ENCODE measurements around the gene SRGAP3.
A peak's percentile ranks its signal among the peaks of the same experiment; 100 is the strongest.

Gene SRGAP3

DNA sequence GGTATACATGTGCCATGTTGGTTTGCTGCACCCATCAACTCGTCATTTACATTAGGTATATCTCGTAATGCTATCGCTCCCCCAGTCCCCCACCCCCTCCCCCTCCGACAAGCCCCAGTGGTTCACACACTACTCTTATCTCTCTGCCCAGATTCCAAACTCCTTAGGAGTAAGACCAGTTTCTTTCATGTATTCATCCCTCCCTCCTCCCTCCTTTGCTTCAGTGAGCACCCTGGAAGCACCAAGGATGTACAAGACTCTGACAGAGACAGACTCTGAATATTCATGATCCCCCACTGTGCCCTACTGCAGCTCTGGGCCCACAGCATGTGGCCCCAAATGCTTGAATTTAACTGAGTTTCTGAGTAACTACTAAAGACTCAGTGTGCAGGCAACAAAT is 172.4 kb downstream of the SRGAP3 start:
- DNase-seq = no peak

DNA sequence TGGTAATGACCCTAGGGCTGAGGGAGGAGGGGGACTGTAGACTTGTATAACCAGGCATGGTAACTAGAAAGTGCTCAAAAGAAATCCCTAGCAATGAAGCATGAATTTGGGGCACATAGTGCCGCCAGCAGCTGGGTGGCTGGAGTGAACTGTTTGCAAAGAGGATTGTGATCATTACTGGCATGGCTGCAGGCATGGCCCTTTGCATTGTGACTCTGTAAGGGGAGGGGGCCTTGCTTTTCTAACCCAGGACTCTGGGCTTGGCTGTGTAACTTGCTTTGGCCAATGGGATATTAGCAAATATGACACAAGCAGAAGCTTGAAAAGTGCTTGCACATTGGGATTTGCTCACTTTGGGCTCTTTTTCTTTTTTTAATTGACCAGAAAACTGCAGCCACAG is 173.7 kb downstream of the SRGAP3 start:
- DNase-seq = no peak

- DNase-seq = no peak
These were observed 175.4 kb downstream of the SRGAP3 start for GRCh38 chr3:9074079-9074478.

DNA sequence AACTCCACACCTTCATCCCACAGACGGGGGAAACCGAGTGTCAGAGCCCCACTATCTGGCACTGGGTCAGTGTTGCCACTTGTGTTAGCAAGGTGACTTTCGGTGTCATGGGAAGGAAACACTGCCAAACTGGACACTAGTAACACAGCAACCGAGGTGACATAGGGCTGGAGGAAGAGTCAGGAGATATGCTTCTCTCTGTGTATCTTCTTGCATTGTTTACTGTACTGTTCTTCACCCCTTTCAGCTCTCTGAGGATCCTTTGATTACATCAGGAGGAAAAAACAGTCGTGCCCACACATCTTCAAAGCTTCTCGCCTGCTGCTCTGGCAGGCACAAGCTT is 176.8 kb downstream of the SRGAP3 start:
- no peak for DNase-seq

GRCh38 chr3:9071936-9072666 is 177.3 kb downstream of the SRGAP3 start:
- DNase-seq = no peak

DNA sequence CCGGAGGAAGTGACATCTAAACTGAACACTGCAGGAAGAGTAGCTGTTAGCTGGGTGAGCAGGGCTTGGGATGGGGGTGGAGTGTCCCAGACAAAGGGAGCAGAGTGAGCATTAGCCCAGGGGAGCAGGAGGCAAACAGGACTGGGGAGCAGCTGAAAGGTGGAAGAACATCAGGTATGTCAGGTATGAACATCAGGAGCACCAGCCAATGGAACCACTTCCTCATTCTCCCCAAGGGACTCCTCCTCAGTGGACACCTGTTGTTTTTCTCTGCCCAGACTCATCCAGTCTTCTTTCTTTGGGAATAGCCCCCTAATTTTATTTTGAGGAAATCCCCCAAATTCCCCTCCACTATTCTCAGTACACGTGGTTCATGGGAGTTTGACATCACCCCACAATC is 178.5 kb downstream of the SRGAP3 start:
- no peak for DNase-seq

GRCh38 chr3:9069971-9070370 is 179.5 kb downstream of the SRGAP3 start:
- DNase-seq = no peak

- DNase-seq = no peak
These were observed 181.4 kb downstream of the SRGAP3 start for GRCh38 chr3:9068051-9068450.

DNA sequence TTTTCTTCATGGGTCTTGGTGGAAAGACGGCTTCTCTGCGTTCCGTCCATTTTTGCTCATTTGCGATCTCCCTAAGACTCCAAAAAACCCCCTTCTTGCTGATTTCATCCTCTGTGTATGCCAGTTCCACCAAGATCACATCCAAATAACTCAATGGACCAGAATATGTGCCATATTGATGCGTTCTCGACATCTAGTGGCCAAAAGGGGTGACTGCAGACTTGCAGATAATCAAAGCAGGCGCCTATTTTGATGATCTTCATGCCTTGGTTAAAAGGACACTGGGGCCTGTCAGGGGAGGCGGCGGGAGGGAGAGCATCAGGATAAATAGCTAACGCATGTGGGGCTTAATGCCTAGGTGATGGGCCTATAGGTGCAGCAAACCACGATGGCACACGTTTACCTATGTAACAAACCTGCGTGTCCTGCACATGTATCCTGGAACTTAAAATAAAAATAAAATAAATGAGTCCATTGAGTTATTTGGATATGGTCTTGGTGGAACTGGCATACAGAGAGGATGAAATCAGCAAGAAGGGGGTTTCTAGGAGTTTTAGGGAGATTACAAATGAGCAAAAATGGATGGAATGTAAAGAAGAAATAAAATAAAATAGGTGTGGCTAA is 182.0 kb downstream of the SRGAP3 start:
- DNase-seq = peak in 1 of 2 donors; percentile 9

DNA sequence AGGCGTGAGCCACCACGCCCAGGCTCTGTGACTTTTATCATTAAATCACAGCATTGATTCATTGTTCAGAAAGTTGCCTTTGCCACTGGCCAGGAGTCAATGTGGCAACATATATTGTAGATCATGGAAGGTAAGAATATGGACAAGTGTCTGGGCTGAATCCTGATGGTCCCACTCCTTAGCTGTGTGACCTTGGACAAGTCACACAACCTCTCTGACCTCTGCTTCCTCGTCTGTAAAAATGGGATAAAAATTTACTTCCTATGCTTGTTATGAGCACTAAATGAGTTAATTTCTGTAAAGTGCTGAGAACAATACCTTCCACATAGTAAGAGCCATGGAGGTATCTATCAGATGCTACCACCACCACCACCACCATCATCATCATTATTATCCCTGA is 182.7 kb downstream of the SRGAP3 start:
- no peak for DNase-seq

- DNase-seq = no peak
These were observed 183.3 kb downstream of the SRGAP3 start for GRCh38 chr3:9066141-9066540.

DNA sequence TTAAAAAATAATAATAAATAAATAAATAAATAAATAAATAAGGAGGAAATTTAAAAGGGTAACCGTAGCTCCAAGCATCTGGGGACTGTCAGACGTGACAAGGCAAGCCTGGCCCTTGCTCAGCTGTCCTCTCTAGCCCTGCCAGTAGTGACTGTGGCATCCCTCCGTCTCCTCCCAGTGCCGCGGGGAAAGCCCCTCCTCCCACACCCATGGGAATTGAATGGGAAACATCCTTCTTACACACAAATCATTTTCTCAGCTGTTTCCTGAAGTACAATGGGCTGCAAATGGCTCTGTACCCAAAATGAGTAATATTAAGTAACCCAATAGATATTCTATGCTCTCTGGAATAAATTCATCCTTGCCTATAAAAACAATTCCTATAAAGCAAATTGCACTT is 184.6 kb downstream of the SRGAP3 start:
- no peak for DNase-seq

GRCh38 chr3:9064251-9064650 is 185.2 kb downstream of the SRGAP3 start:
- DNase-seq = no peak

DNA sequence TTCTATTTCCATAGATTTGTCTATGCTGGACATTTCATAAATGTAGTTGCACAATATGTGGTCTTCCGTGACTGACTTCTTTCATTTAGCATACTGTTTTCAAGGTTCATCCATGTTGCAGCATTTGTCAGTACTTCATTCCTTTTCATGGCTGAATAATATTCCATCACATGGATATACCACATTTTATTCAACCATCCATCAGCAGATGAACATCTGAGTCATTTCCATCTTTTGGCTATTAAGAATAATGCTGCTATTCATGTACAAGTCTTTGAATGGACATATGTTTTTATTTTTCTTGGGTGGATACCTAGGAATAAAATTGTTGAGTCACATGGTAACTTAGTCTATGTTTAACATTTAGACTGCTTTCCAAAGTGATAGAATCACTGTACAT is 186.9 kb downstream of the SRGAP3 start:
- no peak for DNase-seq

- no peak for DNase-seq
These were observed 187.8 kb downstream of the SRGAP3 start for GRCh38 chr3:9061634-9062033.

DNA sequence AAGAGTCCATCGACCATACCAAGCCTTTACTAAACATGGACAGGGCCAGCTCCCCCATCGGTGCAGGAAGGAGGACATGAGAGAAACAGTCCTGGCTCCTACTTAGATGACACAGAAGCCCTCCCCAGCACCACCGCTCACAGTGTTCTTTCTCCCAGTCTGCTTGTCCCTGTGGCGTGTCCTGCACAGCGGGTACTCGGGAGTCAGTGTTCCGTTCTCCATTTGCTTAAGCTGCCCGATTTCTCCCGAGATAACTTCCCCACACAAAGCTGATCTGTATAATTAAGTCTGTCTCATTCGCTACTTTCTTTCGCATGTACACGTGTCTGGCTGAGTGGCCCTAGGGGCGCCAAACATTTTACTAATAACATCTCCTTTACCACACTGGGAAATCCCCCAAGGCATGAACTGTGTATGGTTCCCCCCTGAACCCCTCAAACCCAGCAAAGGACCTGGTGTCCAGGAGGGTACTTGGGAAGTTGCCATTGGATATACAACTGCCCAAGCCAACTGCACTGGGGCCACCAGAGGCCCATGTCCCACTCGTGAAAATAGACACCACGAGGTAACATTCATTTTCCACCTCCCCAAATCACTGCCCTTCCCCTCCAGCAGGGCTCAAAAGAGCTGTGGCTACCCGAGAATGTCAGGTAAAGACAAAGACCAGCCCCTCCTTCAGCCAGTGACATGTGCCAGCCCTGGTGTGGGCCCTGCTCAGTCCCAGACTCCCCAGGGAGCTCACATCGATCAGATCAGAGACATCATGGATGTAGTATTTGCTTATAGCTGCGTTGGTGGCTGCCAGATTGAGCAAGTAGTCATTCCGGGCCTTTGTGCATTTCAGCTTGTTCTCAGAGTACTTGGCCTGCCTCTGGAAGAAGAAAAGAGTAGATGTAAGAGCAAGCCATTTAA is 189.7 kb downstream of the SRGAP3 start:
- no peak for DNase-seq

- no peak for DNase-seq
These were observed 192.9 kb downstream of the SRGAP3 start for GRCh38 chr3:9056581-9056980.

DNA sequence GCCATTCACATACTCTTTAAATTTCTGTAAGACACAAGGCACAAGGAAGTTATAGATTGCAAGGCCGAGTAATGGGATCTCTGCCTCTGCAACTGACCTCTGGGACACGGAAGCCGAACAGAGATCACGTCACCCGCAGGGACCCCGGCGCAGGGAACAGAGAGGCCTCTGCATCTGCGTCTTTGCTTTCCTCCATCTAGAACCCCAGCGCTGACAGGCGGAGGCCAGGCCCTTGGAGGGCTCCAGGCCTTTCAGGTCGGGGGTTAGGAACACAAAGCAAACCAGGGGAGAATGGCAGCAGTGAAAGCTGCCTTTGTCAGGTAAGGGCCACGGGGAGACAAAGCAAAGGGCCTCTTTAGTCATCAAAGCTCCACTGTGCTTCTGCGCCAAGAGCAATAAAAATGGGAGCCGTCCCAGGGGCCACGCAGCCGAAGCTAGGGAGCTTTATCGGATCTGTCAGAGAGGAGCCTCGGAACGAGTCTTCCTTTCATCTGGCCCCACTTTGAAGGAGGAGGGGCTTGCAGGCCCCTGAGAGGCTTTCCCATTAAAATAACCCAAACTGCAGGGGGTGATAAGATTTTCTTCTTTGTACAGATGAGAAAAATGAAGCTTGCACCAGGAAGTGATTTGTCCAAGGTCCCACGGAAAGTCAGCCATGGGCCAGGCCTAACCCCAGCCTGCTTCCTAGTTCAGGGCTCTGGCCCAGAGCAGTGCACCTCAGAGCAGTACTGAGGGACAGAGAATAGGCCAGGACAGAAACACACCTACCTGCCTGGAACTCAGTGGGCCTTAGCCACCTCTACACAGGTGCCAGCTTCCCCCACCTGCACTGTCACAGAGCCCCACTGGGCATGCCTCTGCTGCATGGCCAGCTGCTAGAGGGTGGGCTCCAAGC is 201.7 kb downstream of the SRGAP3 start:
- DNase-seq = no peak

GRCh38 chr3:9045371-9045770 is 204.1 kb downstream of the SRGAP3 start:
- no peak for DNase-seq

DNA sequence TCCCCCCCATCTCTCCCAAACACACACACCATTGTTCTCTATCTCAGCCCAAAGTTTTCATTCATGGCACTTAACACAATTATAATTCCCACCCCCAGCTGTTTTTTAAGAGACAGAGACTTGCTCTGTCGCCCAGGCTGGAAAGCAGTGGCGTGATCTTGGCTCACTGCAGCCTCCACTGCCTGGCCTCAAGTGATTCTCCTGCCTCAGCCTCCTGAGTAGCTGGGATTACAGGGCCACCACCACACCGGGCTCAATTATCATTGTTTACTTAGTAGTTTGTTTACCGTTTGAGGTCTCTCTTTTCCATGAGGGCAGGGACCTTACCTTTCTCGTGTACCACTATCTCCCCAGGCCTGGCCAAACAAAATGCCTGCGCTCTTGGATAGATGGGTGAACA is 206.4 kb downstream of the SRGAP3 start:
- DNase-seq = no peak

- no peak for DNase-seq
These were observed 207.8 kb downstream of the SRGAP3 start for GRCh38 chr3:9041626-9042025.

DNA sequence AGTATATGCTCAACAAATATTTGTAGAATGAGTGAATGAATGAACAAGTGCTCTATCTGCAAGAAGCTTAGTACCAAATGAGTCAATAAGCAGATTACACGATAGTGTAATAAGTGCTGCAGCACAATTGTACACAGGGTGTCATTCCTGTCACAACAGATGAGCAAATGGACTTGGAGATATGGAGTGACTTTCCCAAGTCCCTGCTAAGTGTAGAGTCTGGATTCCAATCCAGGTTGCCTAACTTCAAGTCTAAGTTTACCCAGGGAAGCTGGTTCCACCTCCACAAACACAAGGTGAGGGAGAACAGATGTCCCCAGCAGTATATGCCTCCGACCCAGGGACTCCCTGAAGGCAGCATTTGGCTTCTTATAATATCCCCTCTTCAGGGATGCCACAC is 208.4 kb downstream of the SRGAP3 start:
- no peak for DNase-seq

DNA sequence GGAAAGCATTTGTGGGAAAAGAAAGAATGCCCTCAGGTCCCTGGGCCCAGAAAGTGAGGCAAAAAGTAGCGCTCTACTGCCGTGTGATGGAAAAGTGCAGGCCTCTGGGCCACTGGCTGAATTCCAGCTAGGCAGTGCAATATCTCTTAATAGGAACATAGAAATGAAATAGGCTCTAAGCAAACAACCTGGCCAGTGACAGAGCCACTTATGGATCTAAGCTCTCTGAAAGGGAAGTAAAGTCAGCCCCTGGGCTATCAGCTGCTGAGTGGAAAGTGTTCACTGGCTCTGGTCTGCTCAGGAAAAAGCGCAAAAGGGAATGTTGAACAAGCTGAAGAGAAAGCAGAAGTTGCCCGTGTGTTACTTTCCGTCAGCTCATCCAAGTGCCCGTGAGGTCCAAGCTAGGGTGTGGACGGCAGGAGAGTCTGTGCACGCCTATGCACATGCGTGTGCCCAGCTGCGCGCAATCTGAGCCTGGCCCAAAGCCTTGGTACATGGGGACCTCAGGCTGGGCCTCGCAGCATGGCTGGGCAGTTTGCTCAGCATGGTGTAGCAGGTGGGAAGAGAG is 212.2 kb downstream of the SRGAP3 start:
- DNase-seq = no peak

Data from CD4-positive, alpha-beta T cell treated with Interleukin-1 beta for 1 hour (primary cell).